Ammon's horn (tissue), 1 donor: ENCODE data around the gene TMEM247.
"Not testable (repeated sequence)": the region's sequence is repeated elsewhere in the genome, so short reads cannot be mapped to it uniquely, and the experiment has no call there.

ENCODE experiments used
- DNase-seq: peaks from one replicate; pipeline ENCODE4 v3.0.0-alpha.2; 2016; ENCODE audit warnings: low spot score

Gene TMEM247

GRCh38 chr2:46458763-46459500 lies 20.4 kb upstream of the TMEM247 start:
- DNase-seq, result no peak

- no peak for DNase-seq
Observed at GRCh38 chr2:46459694-46460093, 19.7 kb upstream of the TMEM247 start.

GRCh38 chr2:46460241-46460921 lies 19.0 kb upstream of the TMEM247 start:
- DNase-seq, result peak; percentile 91

- DNase-seq, result peak; percentile 84
Observed at GRCh38 chr2:46461011-46461674, 18.2 kb upstream of the TMEM247 start.

GRCh38 chr2:46461709-46462171 lies 17.6 kb upstream of the TMEM247 start:
- DNase-seq, result peak; percentile 72

GRCh38 chr2:46462936-46463335 lies 16.4 kb upstream of the TMEM247 start:
- no peak for DNase-seq

- no peak for DNase-seq
Observed at GRCh38 chr2:46469116-46469515, 10.2 kb upstream of the TMEM247 start.

- no peak for DNase-seq
Observed at GRCh38 chr2:46469700-46470099, 9.7 kb upstream of the TMEM247 start.

- peak; percentile 66 for DNase-seq
Observed at GRCh38 chr2:46470114-46470628, 9.2 kb upstream of the TMEM247 start.

GRCh38 chr2:46471019-46471583 lies 8.3 kb upstream of the TMEM247 start:
- DNase-seq, result no peak

GRCh38 chr2:46471697-46472096 lies 7.7 kb upstream of the TMEM247 start:
- no peak for DNase-seq

GRCh38 chr2:46472165-46472564 lies 7.2 kb upstream of the TMEM247 start:
- DNase-seq, result not testable (repeated sequence)

- not testable (repeated sequence) for DNase-seq
Observed at GRCh38 chr2:46477462-46477861, 1.9 kb upstream of the TMEM247 start.

- no peak for DNase-seq
Observed at GRCh38 chr2:46477925-46478324, 1.4 kb upstream of the TMEM247 start.

GRCh38 chr2:46480562-46480961 lies 1.2 kb downstream of the TMEM247 start:
- no peak for DNase-seq

GRCh38 chr2:46481198-46482193 lies 2.1 kb downstream of the TMEM247 start:
- no peak for DNase-seq

- no peak for DNase-seq
Observed at GRCh38 chr2:46482490-46482889, 3.1 kb downstream of the TMEM247 start.

- no peak for DNase-seq
Observed at GRCh38 chr2:46485002-46485401, 5.6 kb downstream of the TMEM247 start.

GRCh38 chr2:46486436-46486835 lies 7.1 kb downstream of the TMEM247 start:
- no peak for DNase-seq

GRCh38 chr2:46487667-46488335 lies 8.4 kb downstream of the TMEM247 start:
- no peak for DNase-seq

- DNase-seq, result no peak
Observed at GRCh38 chr2:46488389-46488788, 9.0 kb downstream of the TMEM247 start.
